Activated naive CD4-positive, alpha-beta T cell treated with anti-CD3 and anti-CD28 coated beads, Interleukin-2, amount 50 U/mL, for 24 hours (primary cell): Measurements from ENCODE around the gene DIPK1A.

Experiments
- H3K27ac Mint-ChIP-seq: one replicate; pipeline ENCODE4 v1.8.0; 2021; ENCODE audit warnings: mild to moderate bottlenecking, mixed read lengths
- H3K27me3 Mint-ChIP-seq: one replicate; pipeline ENCODE4 v1.8.0; 2021; ENCODE audit warnings: mixed read lengths
- H3K36me3 Mint-ChIP-seq: one replicate; pipeline ENCODE4 v1.8.0; 2021; ENCODE audit warnings: mixed read lengths
- H3K4me1 Mint-ChIP-seq: one replicate; pipeline ENCODE4 v1.8.0; 2021; ENCODE audit warnings: mixed read lengths
- H3K4me3 Mint-ChIP-seq: one replicate; pipeline ENCODE4 v1.8.0; 2021; ENCODE audit warnings: mild to moderate bottlenecking, mixed read lengths
- H3K9me3 Mint-ChIP-seq: one replicate; pipeline ENCODE4 v1.8.0; 2021; ENCODE audit warnings: mixed read lengths

The DIPK1A gene

GRCh38 chr1:92886886-92887419 lies 74.3 kb downstream of the DIPK1A start:
- H3K9me3 Mint-ChIP-seq: no peaks in the 10 kb centered on the region
- H3K4me1 Mint-ChIP-seq: peaks cover 39% of the 10 kb centered on the region
- no peak overlapping the region for H3K27ac Mint-ChIP-seq
- no peaks in the 10 kb centered on the region for H3K27me3 Mint-ChIP-seq
- H3K36me3 Mint-ChIP-seq: peaks cover 4% of the 10 kb centered on the region
- H3K4me3 Mint-ChIP-seq: no peak overlapping the region

GRCh38 chr1:92884195-92884594 lies 77.1 kb downstream of the DIPK1A start:
- Mint-ChIP-seq H3K27ac (peak overlapping the region; percentile 35), H3K9me3 (no peaks in the 10 kb centered on the region), H3K4me3 (no peak overlapping the region), H3K4me1 (peaks cover 51% of the 10 kb centered on the region), H3K27me3 (no peaks in the 10 kb centered on the region), H3K36me3 (no peaks in the 10 kb centered on the region)

GRCh38 chr1:92883297-92883696 lies 78.0 kb downstream of the DIPK1A start:
- H3K27me3 Mint-ChIP-seq: no peaks in the 10 kb centered on the region
- H3K4me1 Mint-ChIP-seq: peaks cover 48% of the 10 kb centered on the region
- peak overlapping the region; percentile 31 for H3K4me3 Mint-ChIP-seq
- no peaks in the 10 kb centered on the region for H3K36me3 Mint-ChIP-seq
- peak overlapping the region; percentile 79 for H3K27ac Mint-ChIP-seq
- H3K9me3 Mint-ChIP-seq: no peaks in the 10 kb centered on the region

- peak overlapping the region; percentile 31 for H3K4me3 Mint-ChIP-seq
- H3K4me1 Mint-ChIP-seq: peaks cover 52% of the 10 kb centered on the region
- H3K36me3 Mint-ChIP-seq: no peaks in the 10 kb centered on the region
- H3K9me3 Mint-ChIP-seq: no peaks in the 10 kb centered on the region
- H3K27ac Mint-ChIP-seq: peak overlapping the region; percentile 79
- no peaks in the 10 kb centered on the region for H3K27me3 Mint-ChIP-seq
Measured at GRCh38 chr1:92882819-92883218, 78.4 kb downstream of the DIPK1A start.

- Mint-ChIP-seq H3K4me3 (no peak overlapping the region), H3K9me3 (no peaks in the 10 kb centered on the region), H3K27me3 (no peaks in the 10 kb centered on the region), H3K36me3 (no peaks in the 10 kb centered on the region), H3K27ac (peak overlapping the region; percentile 59), H3K4me1 (peaks cover 62% of the 10 kb centered on the region)
Measured at GRCh38 chr1:92881391-92881790, 79.9 kb downstream of the DIPK1A start.

GRCh38 chr1:92879316-92879968 lies 81.8 kb downstream of the DIPK1A start:
- Mint-ChIP-seq H3K27me3 (no peaks in the 10 kb centered on the region), H3K9me3 (no peaks in the 10 kb centered on the region), H3K36me3 (peaks cover 7% of the 10 kb centered on the region), H3K4me3 (no peak overlapping the region), H3K27ac (peak overlapping the region; percentile 55), H3K4me1 (peaks cover 62% of the 10 kb centered on the region)

GRCh38 chr1:92877792-92878191 lies 83.5 kb downstream of the DIPK1A start:
- peak overlapping the region; percentile 92 for H3K27ac Mint-ChIP-seq
- H3K36me3 Mint-ChIP-seq: peaks cover 10% of the 10 kb centered on the region
- H3K4me3 Mint-ChIP-seq: peak overlapping the region; percentile 56
- H3K9me3 Mint-ChIP-seq: no peaks in the 10 kb centered on the region
- peaks cover 48% of the 10 kb centered on the region for H3K4me1 Mint-ChIP-seq
- H3K27me3 Mint-ChIP-seq: no peaks in the 10 kb centered on the region

GRCh38 chr1:92877081-92877711 lies 84.1 kb downstream of the DIPK1A start:
- Mint-ChIP-seq H3K4me1 (peaks cover 42% of the 10 kb centered on the region), H3K4me3 (peak overlapping the region; percentile 56), H3K36me3 (peaks cover 13% of the 10 kb centered on the region), H3K9me3 (peaks cover 4% of the 10 kb centered on the region), H3K27ac (peak overlapping the region; percentile 92), H3K27me3 (no peaks in the 10 kb centered on the region)

- Mint-ChIP-seq H3K27me3 (no peaks in the 10 kb centered on the region), H3K4me3 (no peak overlapping the region), H3K27ac (no peak overlapping the region), H3K9me3 (peaks cover 4% of the 10 kb centered on the region), H3K4me1 (peaks cover 40% of the 10 kb centered on the region), H3K36me3 (peaks cover 16% of the 10 kb centered on the region)
Measured at GRCh38 chr1:92876351-92876750, 84.9 kb downstream of the DIPK1A start.

GRCh38 chr1:92874987-92875386 lies 86.3 kb downstream of the DIPK1A start:
- Mint-ChIP-seq H3K27ac (no peak overlapping the region), H3K27me3 (no peaks in the 10 kb centered on the region), H3K4me1 (peaks cover 46% of the 10 kb centered on the region), H3K9me3 (peaks cover 4% of the 10 kb centered on the region), H3K4me3 (no peak overlapping the region), H3K36me3 (peaks cover 16% of the 10 kb centered on the region)

- Mint-ChIP-seq H3K27me3 (no peaks in the 10 kb centered on the region), H3K36me3 (peaks cover 16% of the 10 kb centered on the region), H3K4me1 (peaks cover 42% of the 10 kb centered on the region), H3K27ac (no peak overlapping the region), H3K4me3 (no peak overlapping the region), H3K9me3 (peaks cover 4% of the 10 kb centered on the region)
Measured at GRCh38 chr1:92872719-92873118, 88.5 kb downstream of the DIPK1A start.

- Mint-ChIP-seq H3K4me3 (no peak overlapping the region), H3K27ac (no peak overlapping the region), H3K27me3 (no peaks in the 10 kb centered on the region), H3K4me1 (peaks cover 28% of the 10 kb centered on the region), H3K9me3 (peaks cover 4% of the 10 kb centered on the region), H3K36me3 (peaks cover 16% of the 10 kb centered on the region)
Measured at GRCh38 chr1:92870591-92870990, 90.7 kb downstream of the DIPK1A start.

GRCh38 chr1:92864131-92864530 lies 97.1 kb downstream of the DIPK1A start:
- Mint-ChIP-seq H3K4me1 (peaks cover 12% of the 10 kb centered on the region), H3K27me3 (no peaks in the 10 kb centered on the region), H3K9me3 (no peaks in the 10 kb centered on the region), H3K4me3 (no peak overlapping the region), H3K36me3 (no peaks in the 10 kb centered on the region), H3K27ac (no peak overlapping the region)

GRCh38 chr1:92862605-92863004 lies 98.7 kb downstream of the DIPK1A start:
- Mint-ChIP-seq H3K4me1 (peaks cover 15% of the 10 kb centered on the region), H3K27ac (peak overlapping the region; percentile 81), H3K9me3 (no peaks in the 10 kb centered on the region), H3K27me3 (no peaks in the 10 kb centered on the region), H3K36me3 (no peaks in the 10 kb centered on the region), H3K4me3 (no peak overlapping the region)

- Mint-ChIP-seq H3K4me1 (peaks cover 18% of the 10 kb centered on the region), H3K27ac (peak overlapping the region; percentile 83)
Measured at GRCh38 chr1:92859400-92860039, 101.7 kb downstream of the DIPK1A start.

More at GRCh38 chr1:92859400-92860039, 101.7 kb downstream of the DIPK1A start:
- H3K36me3 Mint-ChIP-seq: peaks cover 4% of the 10 kb centered on the region
- H3K9me3 Mint-ChIP-seq: no peaks in the 10 kb centered on the region
- no peaks in the 10 kb centered on the region for H3K27me3 Mint-ChIP-seq
- H3K4me3 Mint-ChIP-seq: peak overlapping the region; percentile 86
